GM03348 (cell line): ENCODE results near the gene ZBTB1.

ENCODE experiments used
- DNase-seq: peaks from one replicate; pipeline ENCODE4 v3.0.0; 2012; ENCODE audit warnings: low spot score

ZBTB1 gene

DNA sequence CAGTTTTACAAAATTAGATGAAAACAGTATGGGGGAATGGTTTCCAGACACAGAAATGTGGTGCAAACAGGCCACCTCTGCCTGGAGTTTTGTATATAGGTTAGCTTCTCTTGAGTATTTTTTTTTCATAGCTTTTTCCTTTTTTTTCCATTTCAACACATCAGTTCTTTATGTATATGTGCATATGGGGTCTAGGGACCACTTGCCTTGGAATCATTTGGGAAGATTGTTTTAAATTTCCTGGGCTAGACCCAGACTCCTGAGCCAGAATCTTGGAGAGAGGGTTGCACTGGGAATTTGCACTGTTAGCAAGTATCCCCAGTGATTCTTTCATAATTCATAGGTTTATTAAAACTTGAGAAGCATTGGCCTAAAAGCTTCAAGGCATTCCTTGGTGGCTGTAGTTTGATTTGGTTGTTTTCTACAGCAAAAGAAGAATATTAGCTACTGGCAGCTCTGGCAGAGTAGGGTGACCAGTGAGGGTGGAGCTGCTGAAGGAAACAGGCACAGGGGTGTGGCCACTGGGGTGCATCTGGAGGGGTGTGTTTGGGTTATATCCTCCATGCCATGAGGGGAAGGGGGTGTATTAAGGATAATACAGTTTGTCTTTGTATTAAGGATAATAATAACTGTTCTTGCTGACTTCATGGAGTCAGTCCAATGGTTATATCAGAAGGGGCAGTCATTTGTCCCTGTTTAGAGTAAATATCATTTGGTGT, 68.0 kb downstream of the ZBTB1 start:
- DNase-seq: no peak

- DNase-seq: no peak
Observed at GRCh38 chr14:64573109-64573508, 68.5 kb downstream of the ZBTB1 start.
